Measurements from ENCODE around the gene TSTD2.
"Not testable (repeated sequence)": the region's sequence is repeated elsewhere in the genome, so short reads cannot be mapped to it uniquely, and the experiment has no call there.

The TSTD2 gene

GRCh38 chr9:97630591-97630990, 2.6 kb downstream of the TSTD2 start:
- no peak for DNase-seq (ENCODE audit: low spot score)

- no peak for DNase-seq (ENCODE audit: low spot score)
These were observed 4.0 kb downstream of the TSTD2 start for GRCh38 chr9:97629156-97629555.

- DNase-seq (ENCODE audit: low spot score) = no peak
These were observed 4.5 kb downstream of the TSTD2 start for GRCh38 chr9:97628668-97629067.

- DNase-seq (ENCODE audit: low spot score) = no peak
These were observed 5.5 kb downstream of the TSTD2 start for GRCh38 chr9:97627624-97628023.

- DNase-seq (ENCODE audit: low spot score) = no peak
These were observed 7.5 kb downstream of the TSTD2 start for GRCh38 chr9:97625620-97626019.

GRCh38 chr9:97623946-97624345, 9.2 kb downstream of the TSTD2 start:
- no peak for DNase-seq (ENCODE audit: low spot score)

- DNase-seq (ENCODE audit: low spot score) = not testable (repeated sequence)
These were observed 10.7 kb downstream of the TSTD2 start for GRCh38 chr9:97622483-97622882.

GRCh38 chr9:97620063-97620462, 13.1 kb downstream of the TSTD2 start:
- not testable (repeated sequence) for DNase-seq (ENCODE audit: low spot score)

- no peak for DNase-seq (ENCODE audit: low spot score)
These were observed 15.2 kb downstream of the TSTD2 start for GRCh38 chr9:97617939-97618416.

- DNase-seq (ENCODE audit: low spot score) = peak; percentile 83
These were observed 17.6 kb downstream of the TSTD2 start for GRCh38 chr9:97615439-97616072.

GRCh38 chr9:97604901-97605645, 28.1 kb downstream of the TSTD2 start:
- no peak for DNase-seq (ENCODE audit: low spot score)

GRCh38 chr9:97602430-97602829, 30.7 kb downstream of the TSTD2 start:
- no peak for DNase-seq (ENCODE audit: low spot score)

GRCh38 chr9:97601228-97601898, 31.8 kb downstream of the TSTD2 start:
- DNase-seq (ENCODE audit: low spot score) = no peak

GRCh38 chr9:97600531-97601227, 32.5 kb downstream of the TSTD2 start:
- no peak for DNase-seq (ENCODE audit: low spot score)

GRCh38 chr9:97599314-97599846, 33.8 kb downstream of the TSTD2 start:
- no peak for DNase-seq (ENCODE audit: low spot score)

GRCh38 chr9:97598461-97599288, 34.5 kb downstream of the TSTD2 start:
- peak; percentile 72 for DNase-seq (ENCODE audit: low spot score)

GRCh38 chr9:97596906-97597305, 36.3 kb downstream of the TSTD2 start:
- DNase-seq (ENCODE audit: low spot score) = no peak

GRCh38 chr9:97594381-97594921, 38.7 kb downstream of the TSTD2 start:
- DNase-seq (ENCODE audit: low spot score) = no peak

GRCh38 chr9:97593960-97594359, 39.2 kb downstream of the TSTD2 start:
- DNase-seq (ENCODE audit: low spot score) = no peak

- DNase-seq (ENCODE audit: low spot score) = no peak
These were observed 41.0 kb downstream of the TSTD2 start for GRCh38 chr9:97592126-97592525.

- DNase-seq (ENCODE audit: low spot score) = no peak
These were observed 41.6 kb downstream of the TSTD2 start for GRCh38 chr9:97591535-97591934.
